ENCODE measurements around the gene LDB2. TPM values are rescaled to one million over a fixed set of nuclear protein-coding genes. Genes with fewer than 3 reads are reported as not detected.

LDB2 gene
- total and polyA plus RNA-seq, 2 experiments from 2014 or later = 48.6 to 80.1 TPM

- TF ChIP-seq ZNF462 (CRISPR knock-in tag; IDR thresholded peaks at IDR 0.05) = no peak
- TF ChIP-seq CREB1 (CRISPR knock-in tag; IDR thresholded peaks at IDR 0.05; ENCODE audit: low read depth) = no peak
- TF ChIP-seq EZH2 (IDR thresholded peaks at IDR 0.05; ENCODE audit: low read depth, unreplicated experiment) = no peak
- TF ChIP-seq EZH2phosphoT487 (IDR thresholded peaks at IDR 0.05; ENCODE audit: unreplicated experiment) = no peak
- TF ChIP-seq ZNF331 (CRISPR knock-in tag; IDR thresholded peaks at IDR 0.05; ENCODE audit: low read depth) = no peak
- no peak for TF ChIP-seq STAT1 (IDR thresholded peaks at IDR 0.05; ENCODE audit: unreplicated experiment)
- no peak for TF ChIP-seq ZNF114 (CRISPR knock-in tag; IDR thresholded peaks at IDR 0.05)
- no peak for TF ChIP-seq CTCF (conservative IDR thresholded peaks at IDR 0.05; ENCODE audit: low read depth in 2 of 2)
Observed at GRCh38 chr4:16480011-16480410, 418.4 kb downstream of the LDB2 start (continued).

- Histone ChIP-seq H3K27ac (ENCODE audit: low read depth) (no peak overlapping the region), H3K4me1 (ENCODE audit: insufficient read depth) (no peaks in the 10 kb centered on the region), H4K20me1 (replicated peaks; ENCODE audit: insufficient read depth) (no peaks in the 10 kb centered on the region), H3K4me3 (no peak overlapping the region), H2AFZ (no peak overlapping the region), H3K4me2 (no peak overlapping the region), H3F3A (replicated peaks; ENCODE audit: low read depth) (no peaks in the 10 kb centered on the region), H3K79me2 (replicated peaks; ENCODE audit: insufficient read depth) (no peaks in the 10 kb centered on the region), H3K27me3 (ENCODE audit: insufficient read depth) (no peaks in the 10 kb centered on the region), H3K9me2 (ENCODE audit: insufficient read depth) (no peaks in the 10 kb centered on the region), H3K36me3 (ENCODE audit: insufficient read depth) (no peaks in the 10 kb centered on the region)
- no peak for DNase-seq (ENCODE audit: low spot score)
- H3K9me3 Mint-ChIP-seq = peaks cover 9% of the 10 kb centered on the region
- ATAC-seq = no peak
- no peaks in the 10 kb centered on the region for H3K4me1 Mint-ChIP-seq
- TF ChIP-seq STAT1 (IDR thresholded peaks at IDR 0.05; ENCODE audit: unreplicated experiment) (no peak), CREB1 (CRISPR knock-in tag; IDR thresholded peaks at IDR 0.05; ENCODE audit: low read depth) (no peak), ZNF114 (CRISPR knock-in tag; IDR thresholded peaks at IDR 0.05) (no peak), CTCF (conservative IDR thresholded peaks at IDR 0.05; ENCODE audit: low read depth in 2 of 2) (no peak), NANOG (IDR thresholded peaks at IDR 0.05; ENCODE audit: borderline replicate concordance) (no peak), ZNF331 (CRISPR knock-in tag; IDR thresholded peaks at IDR 0.05; ENCODE audit: low read depth) (no peak), JUNB (IDR thresholded peaks at IDR 0.05; ENCODE audit: unreplicated experiment) (no peak)
- H3K4me3 Mint-ChIP-seq = no peak overlapping the region
- H3K27me3 Mint-ChIP-seq (ENCODE audit: insufficient read depth, low read depth, poor library complexity) = peaks cover 1% of the 10 kb centered on the region
- no peak overlapping the region for H3K27ac Mint-ChIP-seq
- H3K36me3 Mint-ChIP-seq (ENCODE audit: low read depth) = no peaks in the 10 kb centered on the region; the same call in 2 of the 3 replicates
Observed at GRCh38 chr4:16472537-16472936, 425.9 kb downstream of the LDB2 start.
